GM12891 (cell line): Measurements from ENCODE around the gene KDM4B.

ENCODE experiments used
- PAX5 ChIP-seq: IDR thresholded peaks from 2 replicates; pipeline ENCODE4 v1.6.1; 2011; ENCODE audit warnings: low read length, moderate library complexity, mild to moderate bottlenecking; ENCODE audit not compliant: insufficient read depth, severe bottlenecking
- POLR2A ChIP-seq: IDR thresholded peaks from 2 replicates; pipeline ENCODE4 v1.6.1; 2011; ENCODE audit warnings: low read depth, low read length, control low read depth
- POLR2AphosphoS5 ChIP-seq: IDR thresholded peaks from 2 replicates; pipeline ENCODE4 v1.6.1; 2011; ENCODE audit warnings: low read depth, low read length, control low read depth
- SPI1 ChIP-seq: IDR thresholded peaks from 2 replicates; pipeline ENCODE4 v1.6.1; 2011; ENCODE audit warnings: low read depth, low read length, control low read depth

- no peak for TF ChIP-seq POLR2A
- TF ChIP-seq POLR2AphosphoS5: 0 out of 2 replicates have a peak, but pooled peaks have one; percentile 20
- no peak for TF ChIP-seq PAX5
- TF ChIP-seq SPI1: no peak
Observed at GRCh38 chr19:4923276-4923747, 45.6 kb upstream of the KDM4B start.
